ENCODE results near the gene ZFHX2.

GRCh38 chr14:23557946-23558345, 6.4 kb upstream of the ZFHX2 start:
- TF ChIP-seq CTCF (IDR thresholded peaks at IDR 0.05; ENCODE audit: low read depth, low read length) (no peak), EZH2phosphoT487 (IDR thresholded peaks at IDR 0.05; ENCODE audit: low read depth) (no peak)
